Endodermal cell (in vitro differentiated cells): ENCODE measurements around the gene CISH. TPM values are rescaled to one million over a fixed set of nuclear protein-coding genes. Genes with fewer than 3 reads are reported as not detected.

Experiments
- DNase-seq: peaks from one replicate; pipeline ENCODE4 v3.0.0-alpha.2; 2017
- H3K27ac ChIP-seq: 2 replicates; pipeline ENCODE4 v1.5.1; 2013; ENCODE audit warnings: mild to moderate bottlenecking, low read depth, low read length, moderate library complexity
- H3K27me3 ChIP-seq: 2 replicates; pipeline ENCODE4 v1.6.1; 2013; ENCODE audit warnings: mild to moderate bottlenecking, low read length, moderate library complexity; ENCODE audit not compliant: insufficient read depth, control insufficient read depth, poor library complexity, severe bottlenecking
- H3K36me3 ChIP-seq: 2 replicates; pipeline ENCODE4 v1.7.0; 2013; ENCODE audit warnings: mild to moderate bottlenecking, low read length, moderate library complexity; ENCODE audit not compliant: control insufficient read depth, insufficient read depth
- H3K4me1 ChIP-seq: one replicate; pipeline ENCODE4 v1.7.0; 2013; ENCODE audit warnings: low read length; ENCODE audit not compliant: control insufficient read depth, insufficient read depth
- H3K4me3 ChIP-seq: 2 replicates; pipeline ENCODE4 v1.5.1; 2013; ENCODE audit warnings: mild to moderate bottlenecking, low read length, moderate library complexity
- H3K9ac ChIP-seq: 2 replicates; pipeline ENCODE4 v1.6.1; 2013; ENCODE audit warnings: mild to moderate bottlenecking, low read length, moderate library complexity; ENCODE audit not compliant: poor library complexity, severe bottlenecking; ENCODE audit errors: extremely low read depth
- H3K9me3 ChIP-seq: 2 replicates; pipeline ENCODE4 v1.6.1; 2013; ENCODE audit warnings: mild to moderate bottlenecking, low read length, moderate library complexity; ENCODE audit not compliant: control insufficient read depth
- H3K27ac Mint-ChIP-seq: 2 replicates; pipeline ENCODE4 v1.8.0; 2020; ENCODE audit warnings: mixed read lengths
- H3K27me3 Mint-ChIP-seq: 2 replicates; pipeline ENCODE4 v1.8.0; 2021; ENCODE audit warnings: mild to moderate bottlenecking, mixed read lengths; ENCODE audit not compliant: insufficient read depth
- H3K36me3 Mint-ChIP-seq: 2 replicates; pipeline ENCODE4 v1.8.0; 2020; ENCODE audit warnings: low read depth, mixed read lengths
- H3K4me1 Mint-ChIP-seq: 2 replicates; pipeline ENCODE4 v1.8.0; 2020; ENCODE audit warnings: mixed read lengths
- H3K4me3 Mint-ChIP-seq: 2 replicates; pipeline ENCODE4 v1.8.0; 2020; ENCODE audit warnings: mild to moderate bottlenecking, moderate library complexity, mixed read lengths
- H3K9me3 Mint-ChIP-seq: 2 replicates; pipeline ENCODE4 v1.8.0; 2020; ENCODE audit warnings: mild to moderate bottlenecking, mixed read lengths
- CTCF ChIP-seq: fragments of 200-600 bp; sonication (generic); conservative IDR thresholded peaks from 2 replicates; pipeline ENCODE4 v1.5.0; 2021; ENCODE audit warnings: antibody characterized with exemption, mild to moderate bottlenecking
- WGBS, 2 experiments: methylation state at CpG; one replicate each; pipeline versions ENCODE4 v1.1.5 to v1.1.7; 2013; ENCODE audit warnings: missing lambda C conversion rate in 2 of 2, mixed read lengths in 1 of 2; ENCODE audit not compliant: insufficient coverage in 1 of 2, insufficient read length in 1 of 2; 5-methylcytosine and 5-hydroxymethylcytosine counted together
- total RNA-seq, 2 donors: library from RNA; stranded (reverse); fragmentation: NEBNext Ultra II Directional in 1 of 2; extraction: Animal tissue kit (Norgen Biotek cat#: 25700) in 1 of 2; gene quantifications; 2 replicates in 1 of 2; 3 replicates in 1 of 2; pipeline ENCODE4 v1.2.1, GENCODE V29; 2021

Gene CISH
- total RNA-seq, 2 donors from 2014 or later, result 1.2 to 2.0 TPM

GRCh38 chr3:50563867-50564266 is 47.7 kb downstream of the CISH start:
- no peak overlapping the region for H3K9ac ChIP-seq
- peaks cover 10% of the 10 kb centered on the region for H3K27me3 ChIP-seq
- no peak overlapping the region for H3K4me3 Mint-ChIP-seq
- WGBS, 2 experiments, result 81 to 84% methylated on average over 2 of the region's 2 CpGs
- H3K27ac Mint-ChIP-seq, result no peak overlapping the region
- H3K27ac ChIP-seq, result no peak overlapping the region
- no peak overlapping the region for H3K4me3 ChIP-seq
- DNase-seq, result no peak
- H3K4me1 ChIP-seq, result peaks cover 5% of the 10 kb centered on the region
- no peaks in the 10 kb centered on the region for H3K9me3 ChIP-seq
- H3K27me3 Mint-ChIP-seq, result peaks cover 12% of the 10 kb centered on the region
- H3K36me3 ChIP-seq, result no peaks in the 10 kb centered on the region
- no peak for TF ChIP-seq CTCF
- no peaks in the 10 kb centered on the region for H3K36me3 Mint-ChIP-seq
- peaks cover 2% of the 10 kb centered on the region for H3K4me1 Mint-ChIP-seq
- no peaks in the 10 kb centered on the region for H3K9me3 Mint-ChIP-seq

GRCh38 chr3:50562861-50563260 is 48.7 kb downstream of the CISH start:
- Histone ChIP-seq H3K4me1 (peaks cover 5% of the 10 kb centered on the region), H3K27ac (no peak overlapping the region), H3K4me3 (no peak overlapping the region), H3K9ac (no peak overlapping the region), H3K36me3 (no peaks in the 10 kb centered on the region), H3K9me3 (no peaks in the 10 kb centered on the region), H3K27me3 (peaks cover 10% of the 10 kb centered on the region)
- no peak overlapping the region for H3K27ac Mint-ChIP-seq
- no peak for TF ChIP-seq CTCF
- no peaks in the 10 kb centered on the region for H3K9me3 Mint-ChIP-seq
- no peak for DNase-seq
- H3K4me1 Mint-ChIP-seq, result peaks cover 2% of the 10 kb centered on the region
- H3K36me3 Mint-ChIP-seq, result no peaks in the 10 kb centered on the region
- WGBS, 2 experiments, result 63 to 83% methylated on average over 1 to 2 of the region's 2 CpGs
- H3K27me3 Mint-ChIP-seq, result peaks cover 12% of the 10 kb centered on the region
- H3K4me3 Mint-ChIP-seq, result no peak overlapping the region

GRCh38 chr3:50559702-50560101 is 51.9 kb downstream of the CISH start:
- no peaks in the 10 kb centered on the region for H3K27me3 ChIP-seq
- no peaks in the 10 kb centered on the region for H3K9me3 ChIP-seq
- no peak overlapping the region for H3K4me3 ChIP-seq
- H3K36me3 ChIP-seq, result no peaks in the 10 kb centered on the region
- no peaks in the 10 kb centered on the region for H3K4me1 ChIP-seq
- no peak overlapping the region for H3K9ac ChIP-seq
- Mint-ChIP-seq H3K9me3 (no peaks in the 10 kb centered on the region), H3K36me3 (no peaks in the 10 kb centered on the region), H3K27me3 (no peaks in the 10 kb centered on the region), H3K27ac (no peak overlapping the region), H3K4me3 (no peak overlapping the region), H3K4me1 (no peaks in the 10 kb centered on the region)
- H3K27ac ChIP-seq, result no peak overlapping the region
- no peak for DNase-seq
- TF ChIP-seq CTCF, result no peak
